PC-3 (cell line): Measurements from ENCODE around the gene PIGM. TPM values are rescaled to one million over a fixed set of nuclear protein-coding genes. Genes with fewer than 3 reads are reported as not detected.

ENCODE experiments used
- ATAC-seq: fragments of 200-7000 bp; cut with Tn5 transposase; 2 replicates; pipeline ENCODE4 v1.9.1; 2020; ENCODE audit warnings: mild to moderate bottlenecking, moderate library complexity
- BruUV-seq: library from RNA; stranded (reverse); fragments of 400-500 nt; replicated peaks from 2 replicates; lab custom pipeline; 2021; lab: Mats Ljungman, UMichigan
- CTCF ChIA-PET: fragments of 300-600 bp; sonication (Branson Sonifier 250); formaldehyde crosslinking; loops from one replicate; lab custom pipeline; 2022; ENCODE audit warnings: antibody characterized with exemption; lab: Charles Lee
- POLR2A ChIA-PET: fragments of 300-600 bp; sonication (Branson Sonifier 250); formaldehyde crosslinking; loops from one replicate; lab custom pipeline; 2022; ENCODE audit warnings: antibody characterized with exemption; ENCODE audit not compliant: unreplicated experiment; lab: Charles Lee
- DNase-seq: peaks from one replicate; pipeline ENCODE4 v3.0.0-alpha.2; 2015
- H2AFZ ChIP-seq: fragments of 300-600 bp; sonication (generic); 2 replicates; pipeline ENCODE4 v1.6.0; 2016; ENCODE audit warnings: antibody characterized with exemption, low read length
- H3F3A ChIP-seq: fragments of 300-600 bp; sonication (generic); one replicate; pipeline ENCODE4 v1.6.0; 2017; ENCODE audit warnings: antibody characterized with exemption, low read length, control low read depth, mild to moderate bottlenecking; ENCODE audit not compliant: unreplicated experiment
- H3K27ac ChIP-seq: fragments of 300-600 bp; sonication (generic); 2 replicates; pipeline ENCODE4 v1.5.1; 2016; ENCODE audit warnings: mild to moderate bottlenecking, low read length
- H3K27me3 ChIP-seq: fragments of 300-600 bp; sonication (generic); 2 replicates; pipeline ENCODE4 v1.6.1; 2016; ENCODE audit warnings: low read length, mixed read lengths
- H3K36me3 ChIP-seq: fragments of 300-600 bp; sonication (generic); 2 replicates; pipeline ENCODE4 v1.6.1; 2016; ENCODE audit warnings: low read depth, mixed run types, low read length, mixed read lengths
- H3K4me1 ChIP-seq: fragments of 300-600 bp; sonication (generic); 2 replicates; pipeline ENCODE4 v1.5.1; 2016; ENCODE audit warnings: low read length; ENCODE audit not compliant: insufficient read depth
- H3K4me2 ChIP-seq: fragments of 300-600 bp; sonication (generic); 2 replicates; pipeline ENCODE4 v1.6.0; 2016; ENCODE audit warnings: low read length
- H3K4me3 ChIP-seq: fragments of 300-600 bp; sonication (generic); 2 replicates; pipeline ENCODE4 v1.5.1; 2016; ENCODE audit warnings: mild to moderate bottlenecking, low read length, mixed read lengths
- H3K79me2 ChIP-seq: fragments of 300-600 bp; sonication (generic); 2 replicates; pipeline ENCODE4 v1.6.1; 2017; ENCODE audit warnings: low read length, mixed read lengths
- H3K9ac ChIP-seq: fragments of 300-600 bp; sonication (generic); 2 replicates; pipeline ENCODE4 v1.6.0; 2016; ENCODE audit warnings: mild to moderate bottlenecking, low read length
- H3K9me2 ChIP-seq: fragments of 300-600 bp; sonication (generic); replicated peaks from 2 replicates; pipeline ENCODE4 v1.6.1; 2016; ENCODE audit warnings: mixed run types, low read length, mixed read lengths
- H3K9me3 ChIP-seq: fragments of 300-600 bp; sonication (generic); 2 replicates; pipeline ENCODE4 v1.6.1; 2016; ENCODE audit warnings: low read length, mixed read lengths
- H4K20me1 ChIP-seq: fragments of 300-600 bp; sonication (generic); 2 replicates; pipeline ENCODE4 v1.6.1; 2016; ENCODE audit warnings: low read length, mixed read lengths
- CTCF ChIP-seq: fragments of 300-600 bp; sonication (generic); conservative IDR thresholded peaks from 2 replicates; pipeline ENCODE4 v1.5.1; 2017; ENCODE audit warnings: antibody characterized with exemption, low read depth, mild to moderate bottlenecking, low read length
- EZH2 ChIP-seq: fragments of 300-600 bp; sonication (generic); IDR thresholded peaks from one replicate; pipeline ENCODE4 v1.6.1; 2017; ENCODE audit warnings: antibody characterized with exemption, mild to moderate bottlenecking, low read length; ENCODE audit not compliant: unreplicated experiment
- EZH2phosphoT487 ChIP-seq: fragments of 300-600 bp; sonication (generic); IDR thresholded peaks from 2 replicates; pipeline ENCODE4 v1.6.1; 2018; ENCODE audit warnings: mild to moderate bottlenecking, antibody characterized with exemption, low read length, borderline replicate concordance
- intact Hi-C: fragments of 100-400 bp; cut with micrococcal nuclease; formaldehyde crosslinking; loops from 2 replicates; pipeline ENCODE4 v1.9.0; 2023
- total RNA-seq: library from RNA; depleted of rRNA; stranded (reverse); fragments of >200 nt; gene quantifications from 2 replicates; pipeline ENCODE4 v1.2.3, GENCODE V29; 2014

The PIGM gene
- total RNA-seq, 1 experiment from 2014 or later, result 6.9 TPM

GRCh38 chr1:160063176-160063575 lies 31.4 kb upstream of the PIGM start:
- intact Hi-C loops, result no loop called here
- no TSS peak for BruUV-seq
- POLR2A ChIA-PET, result no interaction called here

GRCh38 chr1:160062230-160062532 lies 30.4 kb upstream of the PIGM start:
- no peaks in the 10 kb centered on the region for H3K9me2 ChIP-seq
- no peak overlapping the region for H3K4me2 ChIP-seq
- intact Hi-C loops, result no loop called here
- no peaks in the 10 kb centered on the region for H3K79me2 ChIP-seq
- no peak for ATAC-seq
- ChIA-PET POLR2A (no interaction called here), CTCF (no interaction called here)
- H2AFZ ChIP-seq, result no peak overlapping the region
- H3K4me3 ChIP-seq, result no peak overlapping the region
- BruUV-seq, result no TSS peak
- H3K36me3 ChIP-seq, result no peaks in the 10 kb centered on the region
- no peak for DNase-seq
- no peaks in the 10 kb centered on the region for H3K4me1 ChIP-seq
- peaks cover 64% of the 10 kb centered on the region for H3K27me3 ChIP-seq
- no peaks in the 10 kb centered on the region for H3F3A ChIP-seq
- H4K20me1 ChIP-seq, result no peaks in the 10 kb centered on the region
- no peak for TF ChIP-seq CTCF
- no peak overlapping the region for H3K27ac ChIP-seq
- H3K9me3 ChIP-seq, result no peaks in the 10 kb centered on the region
- H3K9ac ChIP-seq, result no peak overlapping the region

More at GRCh38 chr1:160063176-160063575, 31.4 kb upstream of the PIGM start:
- Histone ChIP-seq H3K4me3 (no peak overlapping the region), H3K79me2 (no peaks in the 10 kb centered on the region), H3F3A (no peaks in the 10 kb centered on the region), H3K9me3 (no peaks in the 10 kb centered on the region), H4K20me1 (no peaks in the 10 kb centered on the region), H3K36me3 (no peaks in the 10 kb centered on the region), H3K9me2 (no peaks in the 10 kb centered on the region), H2AFZ (no peak overlapping the region), H3K4me1 (no peaks in the 10 kb centered on the region), H3K4me2 (no peak overlapping the region), H3K9ac (no peak overlapping the region), H3K27me3 (peaks cover 63% of the 10 kb centered on the region), H3K27ac (no peak overlapping the region)
- no peak for ATAC-seq
- no peak for DNase-seq
- TF ChIP-seq EZH2 (no peak), CTCF (no peak), EZH2phosphoT487 (no peak)
- CTCF ChIA-PET, result no interaction called here

GRCh38 chr1:160061369-160062229 lies 29.8 kb upstream of the PIGM start:
- Histone ChIP-seq H3K9me3 (no peaks in the 10 kb centered on the region), H2AFZ (no peak overlapping the region), H4K20me1 (no peaks in the 10 kb centered on the region), H3K36me3 (no peaks in the 10 kb centered on the region), H3K9ac (no peak overlapping the region), H3K4me3 (no peak overlapping the region), H3F3A (no peaks in the 10 kb centered on the region), H3K79me2 (no peaks in the 10 kb centered on the region), H3K4me1 (no peaks in the 10 kb centered on the region), H3K9me2 (no peaks in the 10 kb centered on the region), H3K27ac (no peak overlapping the region), H3K4me2 (no peak overlapping the region), H3K27me3 (peaks cover 60% of the 10 kb centered on the region)
- ChIA-PET POLR2A (no interaction called here), CTCF (no interaction called here)
- ATAC-seq (no peak), DNase-seq (no peak)
- no peak for TF ChIP-seq CTCF
- no peak for TF ChIP-seq EZH2
- no peak for TF ChIP-seq EZH2phosphoT487
- BruUV-seq, result no TSS peak
- intact Hi-C loops, result no loop called here
